ENCODE measurements around the gene GCM1.
"Not testable (repeated sequence)": the region's sequence is repeated elsewhere in the genome, so short reads cannot be mapped to it uniquely, and the experiment has no call there.

The GCM1 gene

GRCh38 chr6:53148684-53149083 lies at the start of gene GCM1:
Gene GCM1 (minus strand): TSS chr6:53148841. CDS start chr6:53145632, 3,209 bp downstream.
- no peak for DNase-seq

GRCh38 chr6:53197553-53197952 lies 48.9 kb upstream of the GCM1 start:
- no peak for DNase-seq

GRCh38 chr6:53195048-53195447 lies 46.4 kb upstream of the GCM1 start:
- DNase-seq = no peak

GRCh38 chr6:53192682-53193188 lies 44.1 kb upstream of the GCM1 start:
- no peak for DNase-seq

- no peak for DNase-seq
These were observed 40.9 kb upstream of the GCM1 start for GRCh38 chr6:53189554-53189953.

GRCh38 chr6:53188833-53189232 lies 40.2 kb upstream of the GCM1 start:
- no peak for DNase-seq

GRCh38 chr6:53180678-53181077 lies 32.0 kb upstream of the GCM1 start:
- DNase-seq = no peak

- DNase-seq = no peak
These were observed 31.5 kb upstream of the GCM1 start for GRCh38 chr6:53179961-53180651.

- DNase-seq = no peak
These were observed 30.3 kb upstream of the GCM1 start for GRCh38 chr6:53178837-53179432.

GRCh38 chr6:53175027-53175426 lies 26.4 kb upstream of the GCM1 start:
- DNase-seq = no peak

- no peak for DNase-seq
These were observed 23.8 kb upstream of the GCM1 start for GRCh38 chr6:53172468-53172803.

GRCh38 chr6:53171605-53172467 lies 23.2 kb upstream of the GCM1 start:
- DNase-seq = peak; percentile 83

- DNase-seq = no peak
These were observed 20.1 kb upstream of the GCM1 start for GRCh38 chr6:53168516-53169267.

- no peak for DNase-seq
These were observed 16.7 kb upstream of the GCM1 start for GRCh38 chr6:53165293-53165692.

- DNase-seq = no peak
These were observed 14.0 kb upstream of the GCM1 start for GRCh38 chr6:53162606-53163005.

- no peak for DNase-seq
These were observed 12.9 kb upstream of the GCM1 start for GRCh38 chr6:53161481-53162009.

GRCh38 chr6:53159558-53159957 lies 10.9 kb upstream of the GCM1 start:
- no peak for DNase-seq

GRCh38 chr6:53158076-53158475 lies 9.4 kb upstream of the GCM1 start:
- DNase-seq = not testable (repeated sequence)

GRCh38 chr6:53155279-53155678 lies 6.6 kb upstream of the GCM1 start:
- DNase-seq = not testable (repeated sequence)

GRCh38 chr6:53154794-53155193 lies 6.2 kb upstream of the GCM1 start:
- no peak for DNase-seq

- no peak for DNase-seq
These were observed 5.4 kb upstream of the GCM1 start for GRCh38 chr6:53154071-53154470.

- no peak for DNase-seq
These were observed 3.9 kb upstream of the GCM1 start for GRCh38 chr6:53152576-53152975.

- DNase-seq = no peak
These were observed 3.0 kb upstream of the GCM1 start for GRCh38 chr6:53151676-53152075.

Measured in CD4-positive, alpha-beta T cell treated with Interleukin-4 for 4 hours (primary cell).